CD4-positive, alpha-beta T cell treated with Interleukin-17A for 1 hour (primary cell): ENCODE data around the gene N4BP2L2.
A peak's percentile ranks its signal among the peaks of the same experiment; 100 is the strongest.

ENCODE experiments used
- DNase-seq: peaks from one replicate; pipeline ENCODE4 v3.0.0-alpha.2; 2020

Gene N4BP2L2

DNA sequence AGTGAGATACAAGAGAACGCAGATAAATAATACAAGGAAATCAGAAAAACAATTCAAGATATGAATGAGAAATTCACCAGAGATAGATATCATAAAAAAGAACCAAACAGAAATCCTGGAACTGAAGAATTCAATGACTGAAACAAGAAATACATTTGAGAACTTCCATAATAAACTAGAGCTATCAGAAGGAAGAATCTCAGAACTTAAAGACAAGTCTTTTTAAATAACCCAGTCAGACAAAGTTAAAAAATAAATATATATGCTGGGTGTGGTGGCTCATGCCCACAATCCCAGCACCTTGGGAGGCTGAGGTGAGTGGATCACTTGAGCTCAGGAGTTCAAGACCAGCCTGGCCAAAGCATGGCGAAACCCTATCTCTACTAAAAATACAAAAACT is 82.0 kb downstream of the N4BP2L2 start:
- DNase-seq: no peak

DNA sequence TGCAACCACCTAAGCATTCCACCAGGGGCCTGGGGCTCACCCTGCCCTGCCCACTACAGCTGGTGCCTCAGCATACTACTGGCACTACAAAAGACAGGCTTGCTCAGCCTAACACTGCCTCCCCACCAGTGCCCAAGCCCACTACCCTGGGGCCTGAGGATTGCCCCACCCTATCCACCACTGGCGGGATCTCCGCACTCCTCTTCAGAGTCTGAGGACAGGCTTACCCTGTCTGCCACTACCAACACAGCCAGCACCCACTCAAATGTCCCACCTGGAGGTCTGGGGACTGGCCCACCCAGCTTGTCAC is 83.0 kb downstream of the N4BP2L2 start:
- DNase-seq: no peak

DNA sequence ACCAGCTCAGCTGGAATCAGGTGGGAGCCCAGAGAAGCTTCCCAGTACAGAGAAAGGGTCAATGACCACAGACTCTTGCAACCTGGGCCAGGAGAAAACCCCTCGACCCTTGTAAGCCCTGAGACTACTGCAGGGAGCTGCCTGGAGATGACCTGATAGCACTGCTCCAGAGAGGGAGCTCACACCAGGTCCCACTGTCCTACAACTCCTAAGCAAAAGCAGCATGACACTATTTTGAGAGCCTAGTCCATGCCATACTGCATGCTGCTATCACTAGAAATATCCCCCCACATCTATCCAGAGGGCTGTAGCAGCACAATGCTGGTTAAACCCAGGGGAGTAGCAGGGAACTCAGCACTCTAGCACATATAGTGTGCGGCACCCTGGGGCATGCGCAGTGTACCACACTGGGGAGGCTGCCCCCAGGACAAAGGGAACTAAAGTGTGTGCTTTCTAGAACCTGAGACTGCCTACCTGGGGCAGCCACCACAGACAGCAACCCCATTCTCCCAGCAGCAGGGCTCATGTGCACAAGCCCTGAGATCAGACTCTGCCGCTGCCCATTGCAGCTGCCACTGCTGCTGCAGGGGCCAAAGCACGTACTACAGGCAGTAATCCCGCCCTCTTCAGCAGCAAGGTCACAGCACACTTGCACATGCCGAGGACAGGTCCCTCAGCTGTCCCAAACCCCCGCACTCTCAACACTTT is 83.6 kb downstream of the N4BP2L2 start:
- DNase-seq: no peak

DNA sequence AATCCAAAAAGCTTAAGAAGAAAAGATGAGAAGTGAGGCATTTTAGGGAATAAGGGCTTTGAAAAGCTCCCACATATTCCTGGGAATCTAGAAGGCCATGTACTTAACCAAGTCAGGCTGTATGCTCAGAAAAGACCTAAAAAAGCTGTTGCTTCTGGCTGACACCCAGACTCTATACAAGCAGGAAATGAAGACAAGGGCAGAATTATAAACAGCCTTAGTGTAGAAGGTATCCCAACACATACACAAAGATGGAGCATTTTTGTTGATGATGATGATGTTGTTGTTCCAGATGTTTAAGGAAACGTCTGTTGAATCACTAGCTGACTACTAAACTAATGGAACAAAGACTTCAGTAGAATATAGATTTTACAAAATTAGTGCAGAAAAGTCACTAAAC is 84.6 kb downstream of the N4BP2L2 start:
- DNase-seq: no peak

DNA sequence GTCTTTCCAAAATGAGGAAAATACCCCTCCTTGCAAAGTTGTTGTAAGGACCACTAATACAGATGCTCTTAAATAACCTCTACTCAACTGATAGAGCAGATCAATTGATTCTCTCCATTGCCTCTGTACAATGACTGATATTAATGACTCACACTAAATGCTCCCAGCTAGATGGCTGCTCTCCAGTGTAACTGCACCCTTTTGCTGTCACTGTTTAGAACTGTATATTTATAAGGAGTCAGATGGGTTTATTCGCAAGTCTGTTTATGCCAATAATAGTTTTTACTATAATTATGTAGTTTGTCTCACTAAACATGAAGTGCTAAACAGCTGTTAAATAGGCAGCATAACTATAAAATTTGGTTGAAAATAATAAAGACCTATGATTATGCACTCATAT is 89.6 kb downstream of the N4BP2L2 start:
- no peak for DNase-seq

DNA sequence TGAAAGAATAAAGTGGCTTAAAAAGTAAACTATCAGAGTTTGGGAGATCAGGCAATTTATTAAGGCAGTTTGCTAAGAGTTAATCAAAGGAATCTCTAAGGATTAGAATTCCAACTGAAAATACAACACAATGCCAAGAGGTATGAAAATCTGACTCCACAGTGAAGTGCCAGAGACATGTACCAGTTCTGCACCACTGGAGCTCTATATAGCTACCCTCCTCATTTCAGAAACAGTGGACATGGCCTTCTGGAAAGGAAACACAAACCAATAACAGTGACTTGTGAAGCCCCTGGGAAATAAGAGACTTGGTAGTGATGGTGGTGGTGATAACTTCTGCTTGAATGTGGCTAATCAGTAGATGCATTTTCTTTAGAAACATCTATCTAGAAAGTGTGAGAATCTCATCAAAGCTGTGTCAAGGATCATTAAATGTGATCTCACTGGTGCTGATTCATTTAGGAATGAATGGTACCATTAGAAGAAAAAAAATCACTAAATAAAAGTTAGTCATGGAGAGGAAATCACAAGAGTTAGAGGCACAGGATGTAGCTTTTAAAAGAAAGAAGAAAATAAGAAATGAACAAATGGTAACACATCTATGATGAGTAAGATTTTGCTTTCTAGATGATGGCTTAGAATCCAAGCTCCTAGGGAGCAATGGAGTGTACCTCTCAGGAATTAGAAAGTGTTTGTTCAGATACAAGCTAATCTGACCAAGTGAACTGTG is 90.5 kb downstream of the N4BP2L2 start:
- no peak for DNase-seq

DNA sequence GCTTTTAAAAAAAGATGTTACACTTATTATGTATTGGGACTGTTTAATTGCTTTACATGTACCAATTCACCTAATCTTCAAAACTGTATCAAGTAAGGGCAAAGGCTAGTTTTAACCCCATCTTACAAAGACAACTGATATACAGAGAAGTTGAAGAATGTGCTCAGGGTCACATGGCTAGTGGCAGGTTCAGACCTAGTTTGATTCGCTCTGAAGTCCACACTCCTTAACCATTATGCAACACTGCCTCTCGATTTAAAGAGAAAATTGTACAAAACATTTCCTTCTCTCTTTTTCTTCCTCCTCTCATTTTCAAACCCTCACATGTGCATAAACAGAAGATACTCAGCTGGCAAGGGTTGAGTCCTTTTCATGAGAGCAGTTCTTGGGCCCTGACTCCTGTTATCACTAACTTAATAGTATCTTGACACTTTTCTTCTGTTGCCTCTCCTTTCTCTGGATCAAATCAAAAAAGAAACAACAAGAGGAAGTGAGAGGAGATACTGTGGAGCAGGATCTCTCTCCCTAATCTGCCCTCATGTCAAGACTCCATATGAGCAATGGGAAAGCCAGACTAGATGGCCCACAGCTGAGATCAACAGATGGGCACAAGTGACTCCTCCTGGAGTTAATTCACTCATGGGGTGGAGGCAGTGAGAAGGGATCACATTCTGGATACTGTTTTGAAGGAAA is 91.7 kb downstream of the N4BP2L2 start:
- DNase-seq: no peak

DNA sequence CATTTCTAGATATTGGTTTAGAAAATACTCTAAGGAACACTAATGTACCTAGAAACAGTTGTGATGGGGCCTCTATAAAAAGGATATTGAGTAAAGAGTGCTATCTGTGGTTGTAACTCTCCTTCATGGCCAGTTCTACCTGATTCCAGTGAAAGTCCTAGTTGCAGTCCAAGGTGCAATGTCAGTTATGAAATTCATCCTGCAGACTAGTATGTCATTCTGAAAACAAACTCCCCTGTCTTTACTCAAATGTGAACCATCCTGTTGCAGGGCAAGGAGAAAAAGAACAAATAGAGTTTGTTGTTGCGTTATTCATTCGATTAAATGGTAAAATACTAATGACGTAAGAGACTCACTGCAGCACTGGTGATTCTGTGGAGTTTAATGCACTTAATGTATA is 92.4 kb downstream of the N4BP2L2 start:
- DNase-seq: no peak

DNA sequence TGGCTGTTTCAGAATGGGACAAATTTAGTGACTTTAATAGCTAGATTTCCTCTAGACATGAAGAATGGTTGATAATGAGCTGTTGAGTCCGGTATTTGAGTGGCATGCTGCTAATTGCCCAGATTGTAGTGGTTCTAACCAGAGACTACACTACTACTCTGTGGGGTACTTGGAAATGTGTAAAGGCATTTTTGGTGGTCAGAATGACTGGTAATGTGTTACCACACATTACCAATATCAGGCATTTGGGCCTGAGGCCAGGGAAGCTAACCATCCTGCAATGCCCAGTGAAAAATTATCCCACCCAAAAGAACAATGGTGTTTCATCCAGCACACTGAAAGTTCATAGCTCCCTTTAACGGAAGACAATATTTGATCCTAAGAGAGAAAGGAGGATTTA is 93.1 kb downstream of the N4BP2L2 start:
- no peak for DNase-seq

DNA sequence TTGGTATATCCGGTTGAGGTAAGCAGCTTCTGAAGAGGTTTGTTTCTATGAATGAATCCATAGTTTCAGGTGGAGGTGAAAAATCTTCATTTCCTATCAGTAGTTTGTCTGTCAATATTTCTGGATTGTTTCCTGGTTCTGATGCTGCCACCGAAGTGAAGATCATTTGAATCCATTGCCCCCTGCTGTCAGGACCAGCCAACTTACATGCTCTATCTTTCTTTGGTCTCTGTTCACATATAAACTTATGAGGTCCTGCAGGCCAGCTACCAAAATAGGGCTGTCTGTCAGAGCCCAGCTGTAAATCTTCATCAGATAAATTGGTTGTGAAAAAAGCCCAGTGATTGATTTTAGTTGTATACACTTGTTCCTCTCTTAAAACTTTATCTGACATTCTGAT is 95.5 kb downstream of the N4BP2L2 start:
- peak; percentile 62 for DNase-seq

DNA sequence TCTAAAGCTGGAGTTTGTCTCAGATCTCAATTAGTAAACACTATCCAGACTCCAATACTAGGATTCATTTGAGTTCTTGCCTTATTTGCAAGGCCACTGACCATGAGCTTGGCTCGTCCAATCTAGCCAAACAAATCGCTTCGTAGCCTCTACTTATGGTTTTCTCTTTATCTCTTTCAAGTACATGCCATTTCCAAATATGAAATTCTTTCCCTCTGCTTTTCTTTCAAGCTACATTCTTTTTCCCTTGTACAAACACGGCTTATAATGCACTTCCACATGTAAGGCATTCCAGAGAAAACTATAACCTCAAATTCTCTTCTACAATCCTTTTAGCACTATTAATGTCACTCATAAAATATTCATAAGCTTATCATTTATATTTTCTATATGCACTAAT is 99.7 kb downstream of the N4BP2L2 start:
- DNase-seq: no peak

DNA sequence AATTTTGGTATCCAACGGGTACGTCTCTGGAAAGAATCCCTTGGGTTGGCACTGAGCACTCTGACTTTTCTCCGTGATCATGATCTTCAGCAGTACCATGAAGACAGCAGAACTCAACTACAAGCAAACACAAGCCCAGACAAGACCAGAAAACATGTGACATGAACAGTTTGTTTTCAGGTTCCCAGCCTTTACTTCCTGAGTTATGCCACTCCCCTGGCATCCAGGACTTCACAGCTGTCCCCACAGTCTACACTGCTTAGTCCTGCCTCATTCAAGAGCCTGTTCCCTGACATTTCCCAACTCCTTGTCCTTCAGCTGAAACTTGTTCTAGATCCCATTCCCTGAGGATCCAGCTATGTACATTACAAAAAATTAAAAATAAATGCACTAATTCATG is 105.7 kb downstream of the N4BP2L2 start:
- no peak for DNase-seq

DNA sequence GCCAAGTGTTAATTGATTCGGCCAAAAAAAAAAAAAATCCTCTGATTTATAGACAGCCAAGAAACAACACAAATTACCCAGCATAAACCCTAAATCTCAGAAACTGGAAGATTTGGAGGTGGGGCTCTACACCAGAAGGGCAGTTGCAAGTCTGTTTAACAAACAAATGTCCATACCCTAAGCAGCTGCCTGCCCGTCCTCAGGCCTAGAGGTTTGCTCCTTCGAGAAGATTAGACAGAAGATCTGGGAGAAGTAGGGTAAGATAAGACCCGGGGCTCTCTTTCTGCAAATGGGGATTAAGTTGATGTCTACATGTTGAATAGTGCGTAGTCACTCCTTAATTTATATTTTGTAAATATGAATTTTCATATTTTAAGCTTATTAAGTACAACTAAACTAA is 107.2 kb downstream of the N4BP2L2 start:
- no peak for DNase-seq

DNA sequence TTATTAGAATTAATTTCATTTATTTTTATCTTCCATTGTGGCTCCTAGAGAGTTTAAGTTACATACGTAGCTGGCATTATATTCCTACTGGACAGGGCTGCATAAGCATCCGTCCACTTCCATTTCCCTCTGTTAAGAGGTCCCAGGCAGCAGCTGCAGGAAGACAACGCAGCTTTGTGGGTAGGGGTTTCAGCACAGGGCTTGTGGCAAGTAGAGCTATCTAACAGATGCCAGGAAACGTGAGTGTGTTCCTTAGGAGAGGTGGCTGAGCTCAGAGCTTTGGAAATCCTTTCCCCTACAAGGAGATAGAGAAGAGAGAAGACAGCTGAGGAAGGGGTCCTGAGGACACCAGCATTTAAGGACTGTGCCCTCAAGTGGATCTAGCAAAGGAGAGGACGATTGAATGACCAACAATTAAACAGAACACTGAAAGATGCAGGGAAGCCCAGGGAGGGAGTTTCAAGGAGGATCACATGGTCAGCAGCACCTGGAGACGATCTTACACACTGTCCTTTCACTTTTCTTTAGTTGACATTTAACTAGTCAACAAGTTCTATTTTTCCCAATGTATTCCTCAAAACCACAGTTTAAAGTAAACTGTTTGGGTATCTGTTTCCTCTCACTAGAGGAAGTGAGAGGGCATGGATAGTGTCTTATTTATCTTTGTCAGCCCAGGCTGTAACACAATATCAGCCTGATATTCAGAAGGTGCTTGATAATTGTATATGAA is 108.4 kb downstream of the N4BP2L2 start:
- no peak for DNase-seq

DNA sequence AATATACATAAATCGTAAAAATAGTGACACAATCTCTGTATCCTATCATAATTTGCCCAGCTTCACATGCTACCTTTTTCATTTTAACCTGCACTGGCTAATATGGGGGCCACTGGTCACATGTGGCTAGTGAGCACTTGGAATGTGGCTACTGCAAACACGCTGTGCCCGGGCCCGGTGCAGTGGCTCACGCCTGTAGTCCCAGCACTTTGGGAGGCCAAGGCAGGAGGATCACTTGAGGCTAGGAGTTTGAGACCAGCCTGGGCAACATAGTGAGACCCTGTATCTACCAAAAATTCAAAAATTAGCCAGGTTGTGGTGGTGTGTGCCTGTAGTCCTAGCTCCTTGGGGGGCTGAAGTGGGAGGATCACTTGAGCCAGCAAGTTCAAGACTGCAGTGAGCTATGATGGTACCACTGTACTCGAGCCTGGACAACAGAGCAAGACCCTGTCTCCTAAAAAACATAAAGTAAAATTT is 109.1 kb downstream of the N4BP2L2 start:
- no peak for DNase-seq

DNA sequence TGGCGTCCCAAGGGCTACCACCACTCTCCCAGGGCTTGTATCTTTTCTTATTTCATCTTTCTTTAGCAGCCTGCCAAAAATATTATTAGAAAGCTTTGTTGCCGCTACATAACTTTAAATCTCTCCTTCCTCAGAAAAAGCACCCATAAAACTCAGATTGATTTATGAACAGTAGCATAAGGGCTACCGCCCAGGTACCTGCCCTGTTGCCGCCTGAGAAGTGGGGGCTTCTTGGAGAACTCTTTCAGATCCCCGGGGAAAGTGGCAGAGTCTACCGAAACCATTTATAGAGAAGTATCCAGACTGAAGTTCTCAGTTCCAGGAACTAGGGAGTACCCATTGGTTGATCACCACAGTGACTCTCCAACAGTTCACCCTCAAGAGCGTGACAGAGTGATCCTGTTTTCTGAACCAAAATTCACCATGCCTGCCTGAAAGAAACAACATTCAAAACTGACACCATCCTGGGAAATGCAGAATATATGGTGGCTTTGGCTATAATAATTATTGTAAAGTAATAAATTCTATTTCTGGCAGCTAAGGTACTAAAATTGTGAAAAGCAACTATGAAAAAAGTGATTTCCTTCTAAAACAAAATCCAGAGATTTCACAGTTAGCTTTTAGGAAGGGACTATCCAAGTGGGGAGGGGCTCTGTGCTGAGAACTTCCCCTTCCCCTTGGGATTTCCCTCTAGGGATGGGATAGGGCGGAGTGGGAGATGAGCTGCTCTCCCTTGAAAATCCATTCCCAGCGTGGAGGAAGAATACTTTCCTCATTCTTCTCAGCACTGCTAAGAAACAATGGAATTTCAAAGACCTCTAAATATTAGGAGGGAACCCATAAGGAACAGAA is 109.8 kb downstream of the N4BP2L2 start:
- peak; percentile 32 for DNase-seq

DNA sequence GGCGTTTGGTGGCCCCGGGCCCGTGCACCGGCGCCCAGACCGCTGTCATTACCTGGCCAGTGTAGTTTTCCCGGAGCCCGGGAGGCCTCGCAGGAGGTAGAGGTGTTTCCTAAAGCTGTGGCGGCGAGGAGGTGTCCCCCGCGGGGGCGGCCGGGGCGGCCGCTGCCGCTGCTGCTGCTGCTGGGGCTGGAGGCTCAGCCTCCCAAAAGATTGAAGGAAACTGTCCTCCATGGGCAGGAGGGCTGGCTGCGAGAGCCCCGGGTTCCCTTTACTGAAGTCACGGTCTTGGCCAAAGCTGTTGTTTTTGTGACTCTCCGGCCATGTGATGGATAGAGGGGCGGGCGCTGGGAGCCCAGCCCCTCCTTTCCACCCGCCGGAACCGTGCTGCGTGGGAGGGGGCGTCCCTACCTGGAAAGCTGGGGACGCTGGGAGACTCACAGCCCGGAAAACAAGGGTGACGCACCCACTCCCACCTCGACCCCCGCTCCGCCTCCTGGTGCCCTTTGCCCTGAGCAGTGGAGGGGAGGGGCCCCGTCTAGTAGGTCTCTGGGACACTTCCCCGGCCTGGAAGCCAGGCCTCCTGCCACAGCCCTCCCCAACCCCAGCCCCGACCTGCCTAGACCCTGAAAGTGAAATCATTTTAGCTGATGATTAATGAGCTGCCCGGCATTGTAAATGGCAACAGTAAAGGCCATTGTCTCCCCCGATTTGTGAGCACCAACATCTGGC is 110.6 kb downstream of the N4BP2L2 start, which contains the start of gene N4BP2L1:
Gene N4BP2L1 (minus strand): TSS at position 279 of the 729 bp plus-strand sequence. CDS start 48 bp downstream, at position 231.
- DNase-seq: peak; percentile 94

DNA sequence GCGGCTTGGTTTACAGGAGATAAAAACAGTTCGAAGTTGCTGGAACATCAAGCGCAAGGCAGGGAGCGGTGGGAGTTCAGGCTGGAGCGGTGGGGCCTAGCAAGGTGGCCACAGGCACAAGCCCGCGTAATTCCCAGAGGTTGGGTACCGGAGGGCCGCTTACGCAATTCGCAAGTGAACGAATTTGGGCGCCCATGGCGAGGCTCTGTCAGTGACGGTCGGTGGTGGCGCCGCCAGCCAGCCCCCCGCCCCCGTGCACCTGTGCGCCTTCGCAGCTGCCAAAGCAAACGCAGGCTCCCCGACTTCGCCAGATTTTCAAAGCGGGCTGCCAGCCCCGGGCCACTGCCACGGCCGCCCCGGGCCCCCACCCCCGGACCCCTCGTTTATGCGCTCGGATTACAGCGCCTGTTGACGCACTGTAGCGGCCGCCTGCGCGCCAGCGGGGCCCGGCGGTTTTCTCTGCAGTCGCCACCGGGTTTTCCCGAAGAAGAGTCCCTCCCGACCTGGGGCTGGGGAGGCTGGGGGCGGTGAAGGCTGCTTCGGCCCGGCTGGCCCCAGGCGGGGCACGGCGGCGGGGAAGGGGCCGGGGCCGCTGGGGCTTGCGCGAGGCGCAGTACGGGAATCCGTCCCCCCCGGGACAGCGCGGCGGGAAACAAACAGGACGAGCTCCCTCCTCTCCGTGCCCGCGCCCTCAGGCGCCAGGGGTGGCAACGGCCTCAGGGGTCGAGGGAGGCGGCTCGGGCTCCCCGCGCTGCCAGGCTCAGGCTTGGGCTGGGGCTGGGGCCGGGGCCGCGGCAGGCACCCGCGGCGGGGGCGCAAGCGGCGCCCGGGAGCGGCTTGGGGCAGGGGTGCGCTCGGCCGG is 111.4 kb downstream of the N4BP2L2 start:
- DNase-seq: peak; percentile 58

DNA sequence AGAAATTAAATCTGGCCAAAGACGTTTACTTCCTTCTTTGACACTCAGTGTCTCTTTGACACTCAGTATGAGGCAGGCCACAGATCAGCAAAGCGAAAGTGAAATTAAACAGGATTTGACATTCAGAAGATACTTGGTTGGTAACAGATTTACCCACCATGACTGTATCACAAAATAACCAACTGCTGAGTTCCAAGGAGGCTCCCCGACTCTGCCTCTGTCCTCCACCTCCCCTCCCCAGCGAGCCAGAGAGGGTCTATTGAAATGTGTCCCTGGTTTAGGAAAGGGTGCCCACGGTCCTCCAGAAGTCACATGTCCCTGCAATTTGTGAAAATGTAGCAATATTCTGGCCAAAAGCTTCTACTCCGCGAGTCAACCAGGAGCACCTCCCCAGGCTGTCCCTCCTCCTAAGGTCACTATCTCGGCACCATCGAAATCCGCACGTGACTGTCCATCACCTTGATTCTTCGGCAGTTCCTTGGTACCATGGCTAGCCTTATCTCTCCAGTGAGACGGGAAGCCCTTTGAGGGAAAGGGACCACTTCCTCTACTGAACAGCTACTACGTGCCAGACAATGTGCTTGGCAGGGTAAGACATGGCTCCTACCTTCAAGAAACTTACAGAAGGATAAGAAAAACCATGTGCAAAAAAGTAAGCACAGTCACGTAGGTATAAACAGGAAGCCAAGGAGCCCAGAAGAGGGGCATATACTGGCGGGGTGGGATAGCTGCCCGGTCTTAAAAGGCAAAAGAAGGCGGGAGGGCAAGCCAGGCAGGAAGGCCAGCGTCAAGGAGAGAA is 112.2 kb downstream of the N4BP2L2 start:
- peak; percentile 82 for DNase-seq

DNA sequence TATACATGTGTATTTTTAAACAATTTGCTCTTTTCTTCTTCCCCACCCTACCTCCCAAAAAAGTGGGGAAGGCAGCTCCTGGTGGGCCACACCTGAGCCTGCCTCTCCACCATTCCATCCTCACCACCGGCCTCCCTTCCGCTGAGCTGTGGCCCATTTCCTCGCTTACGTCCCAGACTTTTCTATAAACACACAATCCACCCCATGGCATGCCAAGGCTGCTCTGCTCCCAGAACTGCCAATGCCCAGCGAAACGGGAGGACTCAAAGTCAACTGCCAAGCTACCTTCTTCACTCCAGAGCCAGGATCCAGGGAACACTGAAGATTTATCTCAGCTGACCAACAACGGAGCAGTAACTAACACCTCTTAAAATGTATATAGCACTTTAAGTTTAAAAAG is 113.4 kb downstream of the N4BP2L2 start:
- DNase-seq: no peak
